Mammary epithelial cell (primary cell): Measurements from ENCODE around the gene LAT.

Experiments
- CTCF ChIP-seq, 2 donors: IDR thresholded peaks in 1 of 2; conservative IDR thresholded peaks in 1 of 2; 2 replicates each; pipeline ENCODE4 v1.5.1; 2011 to 2012; ENCODE audit warnings: inconsistent platforms in 2 of 2, low read length in 2 of 2, mild to moderate bottlenecking in 2 of 2, control low read depth in 1 of 2, low read depth in 1 of 2; ENCODE audit not compliant: insufficient read depth in 1 of 2; ENCODE audit errors: extremely low read depth in 1 of 2
- EZH2 ChIP-seq: IDR thresholded peaks from 2 replicates; pipeline ENCODE4 v1.6.1; 2012; ENCODE audit warnings: low read length, inconsistent platforms, borderline replicate concordance

- TF ChIP-seq EZH2 (no peak), CTCF (conservative IDR thresholded peaks at IDR 0.05 in 1 of 2, IDR thresholded peaks at IDR 0.05 in 1 of 2; ENCODE audit: extremely low read depth in 1 of 2, insufficient read depth in 1 of 2, low read depth in 1 of 2, low read length in 2 of 2) (no peak)
Observed at GRCh38 chr16:28951410-28951943, 33.4 kb upstream of the LAT start.
